ENCODE data around the gene ELAVL4. TPM values are rescaled to one million over a fixed set of nuclear protein-coding genes. Genes with fewer than 3 reads are reported as not detected.

ELAVL4 gene
- total RNA-seq, 1 experiment from 2014 or later, result not detected

- H3K9me3 ChIP-seq (ENCODE audit: control insufficient read depth in 1 of 2, insufficient read depth in 1 of 2, low read depth in 1 of 2, low read length in 2 of 2), result no peaks in the 10 kb centered on the region
- ATAC-seq (no peak), DNase-seq (ENCODE audit: low read depth, low spot score) (no peak)
- H3K4me2 ChIP-seq (ENCODE audit: low read length), result no peak overlapping the region
- no peaks in the 10 kb centered on the region for H3K36me3 ChIP-seq (ENCODE audit: control insufficient read depth in 1 of 2, insufficient read depth in 2 of 2, low read length in 2 of 2)
- no peaks in the 10 kb centered on the region for H3K4me1 ChIP-seq (ENCODE audit: control insufficient read depth in 1 of 2, insufficient read depth in 2 of 2, low read length in 2 of 2)
- TF ChIP-seq ZBTB33 (IDR thresholded peaks at IDR 0.05; ENCODE audit: extremely low read depth, insufficient replicate concordance, low read length), result no peak
- POLR2A ChIA-PET, result no interaction called here
- peaks cover 12% of the 10 kb centered on the region; the same call in 1 of the 2 replicates for H3K27me3 ChIP-seq (ENCODE audit: insufficient read depth, low read length)
- CTCF ChIA-PET, result no interaction called here
- intact Hi-C loops (cut with micrococcal nuclease), result no loop called here
- no peak overlapping the region for H3K9ac ChIP-seq (ENCODE audit: low read length)
- no peak overlapping the region for H3K4me3 ChIP-seq (replicated peaks in 1 of 2; ENCODE audit: low read depth in 1 of 2, low read length in 2 of 2)
- no peaks in the 10 kb centered on the region for H3K79me2 ChIP-seq (ENCODE audit: insufficient read depth, low read length)
- H3K9me2 ChIP-seq (ENCODE audit: insufficient read depth), result no peaks in the 10 kb centered on the region
- BruUV-seq (replicated peaks), result no TSS peak
- RAD21 ChIA-PET (ENCODE audit: low non-redundant PET in 1 of 2, low total read pairs in 2 of 2, uncharacterized antibody in 2 of 2, unreplicated experiment in 2 of 2), result no interaction called here
- H2AFZ ChIP-seq (ENCODE audit: low read depth, low read length, poor library complexity, severe bottlenecking), result no peak overlapping the region
- no peaks in the 10 kb centered on the region for H4K20me1 ChIP-seq (ENCODE audit: insufficient read depth)
- H3K27ac ChIP-seq (ENCODE audit: low read depth, low read length), result no peak overlapping the region
Measured at GRCh38 chr1:50109647-50110075, 941 bp downstream of the ELAVL4 start.

DNA sequence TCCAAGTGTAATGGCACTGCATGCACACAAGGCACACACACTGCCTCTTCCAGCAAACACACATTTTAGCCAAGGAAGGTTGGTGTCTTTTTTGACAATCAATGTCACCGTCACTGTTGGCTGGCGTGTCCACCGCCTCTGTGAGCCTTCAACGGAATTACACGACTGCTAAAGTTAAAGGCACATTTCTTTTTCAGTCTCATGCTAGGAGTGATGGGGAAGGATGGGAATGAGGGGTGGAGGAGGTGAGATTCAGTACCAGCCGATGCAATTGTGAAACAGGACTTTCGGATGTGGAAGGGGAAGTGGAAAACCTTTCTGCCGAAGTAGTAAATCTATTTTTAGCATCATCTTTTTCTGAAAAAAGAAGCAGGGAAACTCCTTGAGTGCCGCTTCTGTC lies 1.4 kb downstream of the ELAVL4 start:
- POLR2A ChIA-PET, result no interaction called here
- Histone ChIP-seq H3K9me3 (ENCODE audit: control insufficient read depth in 1 of 2, insufficient read depth in 1 of 2, low read depth in 1 of 2, low read length in 2 of 2) (no peaks in the 10 kb centered on the region), H3K9me2 (ENCODE audit: insufficient read depth) (no peaks in the 10 kb centered on the region), H3K4me1 (ENCODE audit: control insufficient read depth in 1 of 2, insufficient read depth in 2 of 2, low read length in 2 of 2) (no peaks in the 10 kb centered on the region), H3K36me3 (ENCODE audit: control insufficient read depth in 1 of 2, insufficient read depth in 2 of 2, low read length in 2 of 2) (no peaks in the 10 kb centered on the region), H3K27ac (ENCODE audit: low read depth, low read length) (no peak overlapping the region), H3K9ac (ENCODE audit: low read length) (no peak overlapping the region), H3K27me3 (ENCODE audit: insufficient read depth, low read length) (peaks cover 17% of the 10 kb centered on the region), H3K4me2 (ENCODE audit: low read length) (no peak overlapping the region), H2AFZ (ENCODE audit: low read depth, low read length, poor library complexity, severe bottlenecking) (no peak overlapping the region), H4K20me1 (ENCODE audit: insufficient read depth) (no peaks in the 10 kb centered on the region), H3K79me2 (ENCODE audit: insufficient read depth, low read length) (no peaks in the 10 kb centered on the region), H3K4me3 (replicated peaks in 1 of 2; ENCODE audit: low read depth in 1 of 2, low read length in 2 of 2) (no peak overlapping the region)
- CTCF ChIA-PET, result no interaction called here
- TF ChIP-seq YY1 (IDR thresholded peaks at IDR 0.05; ENCODE audit: extremely low read depth, insufficient replicate concordance, low read depth, low read length), result no peak
- TF ChIP-seq RAD21 (IDR thresholded peaks at IDR 0.05; ENCODE audit: low read depth), result no peak
- no peak for TF ChIP-seq EZH2phosphoT487 (IDR thresholded peaks at IDR 0.05; ENCODE audit: borderline replicate concordance)
- ATAC-seq, result no peak
- BruUV-seq (replicated peaks), result no TSS peak
- RAD21 ChIA-PET (ENCODE audit: low non-redundant PET in 1 of 2, low total read pairs in 2 of 2, uncharacterized antibody in 2 of 2, unreplicated experiment in 2 of 2), result no interaction called here
- intact Hi-C loops (cut with micrococcal nuclease), result no loop called here
- DNase-seq (ENCODE audit: low read depth, low spot score), result no peak

Measured in HCT116 (cell line).